ENCODE measurements around the gene SUFU.
A peak's percentile ranks its signal among the peaks of the same experiment; 100 is the strongest.

Gene SUFU

GRCh38 chr10:102491136-102491535 is 12.6 kb upstream of the SUFU start:
- peaks cover 45% of the 10 kb centered on the region for H4K20me1 ChIP-seq (ENCODE audit: insufficient read depth, low read length)
- no peak for ATAC-seq (ENCODE audit: insufficient read depth, low read depth)

GRCh38 chr10:102492344-102492939 is 11.3 kb upstream of the SUFU start:
- Histone ChIP-seq H2AFZ (ENCODE audit: low read depth, low read length) (no peak overlapping the region), H3K79me2 (ENCODE audit: insufficient read depth, low read length) (peaks cover 68% of the 10 kb centered on the region), H4K20me1 (ENCODE audit: insufficient read depth, low read length) (peaks cover 57% of the 10 kb centered on the region), H3K9me3 (ENCODE audit: insufficient read depth, low read length, severe bottlenecking) (no peaks in the 10 kb centered on the region), H3K27me3 (ENCODE audit: insufficient read depth, low read length, poor library complexity) (no peaks in the 10 kb centered on the region), H3K4me1 (ENCODE audit: insufficient read depth, low read length) (no peaks in the 10 kb centered on the region), H3K4me2 (ENCODE audit: insufficient read depth, low read length) (no peak overlapping the region), H3K9ac (ENCODE audit: low read depth, low read length) (no peak overlapping the region), H3K27ac (ENCODE audit: low read length) (peak overlapping the region; percentile 12; the same call in 1 of the 2 replicates), H3K36me3 (ENCODE audit: insufficient read depth, low read length) (peaks cover 61% of the 10 kb centered on the region), H3K4me3 (ENCODE audit: low read depth in 1 of 2, low read length in 2 of 2) (no peak overlapping the region)
- TF ChIP-seq CTCF (IDR thresholded peaks at IDR 0.05; ENCODE audit: borderline replicate concordance, extremely low read depth, low read length, poor library complexity, severe bottlenecking) (no peak), EZH2 (IDR thresholded peaks at IDR 0.05; ENCODE audit: borderline replicate concordance, low read depth, low read length, severe bottlenecking) (no peak)
- DNase-seq (no peak), ATAC-seq (ENCODE audit: insufficient read depth, low read depth) (no peak)

More at GRCh38 chr10:102491136-102491535, 12.6 kb upstream of the SUFU start:
- DNase-seq = no peak
- Histone ChIP-seq H3K9ac (ENCODE audit: low read depth, low read length) (no peak overlapping the region), H3K9me3 (ENCODE audit: insufficient read depth, low read length, severe bottlenecking) (no peaks in the 10 kb centered on the region), H3K4me2 (ENCODE audit: insufficient read depth, low read length) (no peak overlapping the region), H3K27me3 (ENCODE audit: insufficient read depth, low read length, poor library complexity) (no peaks in the 10 kb centered on the region), H3K36me3 (ENCODE audit: insufficient read depth, low read length) (peaks cover 66% of the 10 kb centered on the region), H3K27ac (ENCODE audit: low read length) (no peak overlapping the region), H3K4me3 (ENCODE audit: low read depth in 1 of 2, low read length in 2 of 2) (no peak overlapping the region), H2AFZ (ENCODE audit: low read depth, low read length) (no peak overlapping the region), H3K4me1 (ENCODE audit: insufficient read depth, low read length) (no peaks in the 10 kb centered on the region), H3K79me2 (ENCODE audit: insufficient read depth, low read length) (peaks cover 55% of the 10 kb centered on the region)
- no peak for TF ChIP-seq CTCF (IDR thresholded peaks at IDR 0.05; ENCODE audit: borderline replicate concordance, extremely low read depth, low read length, poor library complexity, severe bottlenecking)
- TF ChIP-seq EZH2 (IDR thresholded peaks at IDR 0.05; ENCODE audit: borderline replicate concordance, low read depth, low read length, severe bottlenecking) = no peak

GRCh38 chr10:102492983-102493382 is 10.8 kb upstream of the SUFU start:
- no peak overlapping the region for H2AFZ ChIP-seq (ENCODE audit: low read depth, low read length)
- H3K36me3 ChIP-seq (ENCODE audit: insufficient read depth, low read length) = peaks cover 57% of the 10 kb centered on the region
- no peak overlapping the region for H3K4me3 ChIP-seq (ENCODE audit: low read depth in 1 of 2, low read length in 2 of 2)
- TF ChIP-seq EZH2 (IDR thresholded peaks at IDR 0.05; ENCODE audit: borderline replicate concordance, low read depth, low read length, severe bottlenecking) (no peak), CTCF (IDR thresholded peaks at IDR 0.05; ENCODE audit: borderline replicate concordance, extremely low read depth, low read length, poor library complexity, severe bottlenecking) (no peak)
- DNase-seq = no peak
- peaks cover 62% of the 10 kb centered on the region for H4K20me1 ChIP-seq (ENCODE audit: insufficient read depth, low read length)
- H3K4me2 ChIP-seq (ENCODE audit: insufficient read depth, low read length) = no peak overlapping the region
- no peaks in the 10 kb centered on the region for H3K27me3 ChIP-seq (ENCODE audit: insufficient read depth, low read length, poor library complexity)
- no peaks in the 10 kb centered on the region for H3K9me3 ChIP-seq (ENCODE audit: insufficient read depth, low read length, severe bottlenecking)
- no peak overlapping the region; the same call in 1 of the 2 replicates for H3K27ac ChIP-seq (ENCODE audit: low read length)
- H3K79me2 ChIP-seq (ENCODE audit: insufficient read depth, low read length) = peaks cover 74% of the 10 kb centered on the region
- H3K9ac ChIP-seq (ENCODE audit: low read depth, low read length) = no peak overlapping the region
- no peaks in the 10 kb centered on the region for H3K4me1 ChIP-seq (ENCODE audit: insufficient read depth, low read length)
- ATAC-seq (ENCODE audit: insufficient read depth, low read depth) = no peak
